Sigmoid colon (tissue), 7 donors: ENCODE measurements around the gene CEMP1. TPM values are rescaled to one million over a fixed set of nuclear protein-coding genes. Genes with fewer than 3 reads are reported as not detected.

Experiments
- DNase-seq: peaks from one replicate; pipeline ENCODE4 v3.0.0-alpha.2; 2019
- H3K27ac ChIP-seq, 4 donors: fragments of 200-600 bp; sonication (generic); one replicate each; pipeline ENCODE4 v1.5.1; 2016 to 2019; ENCODE audit warnings: mild to moderate bottlenecking in 1 of 4
- H3K27me3 ChIP-seq, 3 donors: fragments of 200-600 bp; sonication (generic); one replicate each; pipeline ENCODE4 v1.5.1; 2019; ENCODE audit warnings: mild to moderate bottlenecking in 1 of 3
- H3K36me3 ChIP-seq, 4 donors: fragments of 200-600 bp; sonication (generic); one replicate each; pipeline ENCODE4 v1.5.1; 2016 to 2019
- H3K4me1 ChIP-seq, 4 donors: fragments of 200-600 bp; sonication (generic); one replicate each; pipeline ENCODE4 v1.5.1; 2017 to 2019
- H3K4me3 ChIP-seq, 4 donors: fragments of 200-600 bp; sonication (generic); one replicate each; pipeline ENCODE4 v1.5.1; 2017 to 2019; ENCODE audit warnings: mild to moderate bottlenecking in 2 of 4, moderate library complexity in 1 of 4
- H3K9me3 ChIP-seq, 4 donors: fragments of 200-600 bp in 3 of 4; sonication (generic) in 3 of 4; one replicate each; pipeline versions ENCODE4 v1.5.1 to v1.6.1; 2013 to 2019
- CTCF ChIP-seq, 4 experiments: fragments of 450-650 bp in 3 of 4; fragments of 200-600 bp in 1 of 4; IDR thresholded peaks; one replicate each; pipeline ENCODE4 v1.5.1; 2016 to 2019; ENCODE audit warnings: antibody characterized with exemption in 4 of 4, mild to moderate bottlenecking in 3 of 4, moderate library complexity in 2 of 4
- EP300 ChIP-seq, 4 donors: sonication (generic); formaldehyde crosslinking; IDR thresholded peaks; one replicate each; pipeline ENCODE4 v1.6.1; 2017; ENCODE audit warnings: antibody characterized with exemption in 4 of 4
- POLR2A ChIP-seq, 2 donors: fragments of 450-650 bp; IDR thresholded peaks; one replicate each; pipeline ENCODE4 v1.6.1; 2016; ENCODE audit warnings: antibody characterized with exemption in 2 of 2, mild to moderate bottlenecking in 2 of 2, moderate library complexity in 2 of 2
- POLR2AphosphoS5 ChIP-seq, 4 donors: sonication (generic); formaldehyde crosslinking; IDR thresholded peaks; one replicate each; pipeline ENCODE4 v1.6.1; 2017; ENCODE audit warnings: antibody characterized with exemption in 4 of 4
- whole genome bisulfite sequencing, 2 donors: extraction: QIAGEN DNeasy Blood & Tissue Kit; methylation state at CpG; one replicate each; pipeline ENCODE4 v1.1.7; 2013; 5-methylcytosine and 5-hydroxymethylcytosine counted together
- intact Hi-C: fragments of 100-400 bp; cut with DNase I; formaldehyde crosslinking; loops from one replicate; pipeline ENCODE4 v1.15.1; 2023
- polyA plus RNA-seq, 3 donors: library from polyadenylated mRNA; stranded (reverse); fragments of 200-250 nt; gene quantifications; one replicate each; pipeline ENCODE4 v1.2.3, GENCODE V29; 2013
- total RNA-seq, 4 donors: library from RNA; depleted of rRNA; stranded (reverse); fragments of >200 nt; gene quantifications; one replicate each; pipeline ENCODE4 v1.1.0, GENCODE V29; 2016
- donor health status: healthy with polysubstance abuse.
- donor health status: Bipolar disorder and iron deficiency.
- donor health status: healthy.

Gene CEMP1
- total and polyA plus RNA-seq, 7 donors: 0.90 to 1.2 TPM; not detected in 5

DNA sequence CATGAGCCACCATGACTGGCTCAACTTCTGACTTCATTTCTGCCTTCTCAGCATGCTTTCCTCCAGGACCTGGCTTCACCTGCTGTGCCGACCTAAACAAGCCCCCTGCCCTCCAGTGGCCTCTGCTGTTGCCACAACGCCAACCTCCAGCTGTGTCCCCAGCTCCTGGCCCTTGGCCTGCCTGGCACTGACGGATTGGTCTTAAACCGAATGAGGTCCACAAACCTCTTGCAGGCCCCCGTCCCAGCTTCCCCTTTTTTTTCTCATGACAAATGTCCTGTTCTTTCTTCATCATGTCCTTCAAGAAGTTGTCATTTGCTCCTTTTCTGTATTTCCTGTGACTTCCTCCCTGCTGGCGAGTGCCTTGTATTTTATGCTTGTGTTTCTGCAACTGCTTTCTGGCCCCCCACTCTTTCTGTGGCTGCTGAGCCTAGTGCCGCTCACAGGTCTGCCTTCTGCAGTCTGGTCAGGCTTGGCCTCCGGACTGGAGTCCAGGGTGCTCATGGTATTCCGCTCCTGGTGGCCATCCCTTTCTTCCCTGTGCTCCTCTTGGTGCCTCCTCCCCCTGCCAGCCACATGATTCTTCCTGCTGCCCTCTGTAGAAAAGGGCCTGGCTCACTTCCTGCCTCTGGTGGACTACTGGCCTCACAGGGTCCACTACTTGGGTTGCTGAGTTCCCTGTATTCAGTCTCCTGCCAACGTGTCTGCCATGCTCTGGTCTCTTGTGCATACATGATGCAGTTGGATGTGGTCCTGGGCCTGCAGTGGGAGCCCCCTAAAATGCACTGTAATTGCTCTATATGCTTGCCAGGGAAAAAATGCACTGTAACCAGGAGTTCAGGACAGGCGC, 14.6 kb downstream of the CEMP1 start:
- WGBS, 2 donors: 59 to 61% methylated on average over 11 of the region's 11 CpGs
- H3K4me1 ChIP-seq: peaks cover 0 to 79% (median 76%) of the 10 kb centered on the region in 4 donors
- H3K9me3 ChIP-seq: no peaks in the 10 kb centered on the region
- intact Hi-C loops: no loop called here
- peak overlapping the region in 2 of 4 donors; percentile 25 to 99 for H3K4me3 ChIP-seq
- H3K36me3 ChIP-seq: no peaks in the 10 kb centered on the region
- H3K27me3 ChIP-seq: no peaks in the 10 kb centered on the region
- TF ChIP-seq CTCF (IDR thresholded peaks at IDR 0.05) (no peak), EP300 (IDR thresholded peaks at IDR 0.05) (no peak), POLR2A (IDR thresholded peaks at IDR 0.05) (no peak), POLR2AphosphoS5 (IDR thresholded peaks at IDR 0.05) (no peak)
- H3K27ac ChIP-seq: peak overlapping the region; percentile 97 to 99 (median 98)
- DNase-seq: no peak

DNA sequence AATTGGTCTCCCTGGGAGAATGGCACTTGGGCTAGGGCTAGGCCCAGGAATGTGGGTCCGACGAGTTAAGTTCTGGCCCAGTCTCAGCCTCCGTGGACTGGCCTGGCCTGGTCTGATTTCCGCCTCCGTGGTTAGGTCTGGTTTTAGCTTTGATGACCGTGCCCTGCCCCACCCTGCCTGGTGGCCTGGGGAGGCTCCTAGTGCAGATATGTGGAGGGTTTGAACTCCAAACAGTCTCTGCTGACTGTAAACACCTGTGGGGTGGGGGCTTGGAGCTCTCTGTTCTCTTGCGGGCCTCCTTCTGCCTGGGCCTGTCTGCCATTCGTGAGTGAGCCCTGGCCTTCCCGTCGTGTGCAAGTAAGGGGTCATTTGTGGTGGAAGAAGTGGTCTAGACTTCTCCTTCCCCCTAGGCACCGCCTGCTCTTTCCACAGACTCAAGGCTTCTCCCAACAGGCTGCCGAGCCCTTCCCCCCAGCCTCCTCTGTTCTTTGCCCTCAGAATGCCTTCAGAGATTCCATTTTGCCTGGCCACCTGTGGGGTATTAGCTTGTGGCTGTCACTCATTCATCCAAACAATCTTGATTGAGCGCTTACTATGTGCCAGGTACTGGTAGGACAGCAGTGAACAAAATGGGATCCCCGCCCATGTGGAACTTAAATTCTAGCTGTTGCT, 15.9 kb downstream of the CEMP1 start:
- Histone ChIP-seq H3K36me3 (no peaks in the 10 kb centered on the region), H3K27me3 (no peaks in the 10 kb centered on the region), H3K4me3 (peak overlapping the region; percentile 92 to 100 (median 100)), H3K27ac (peak overlapping the region; percentile 97 to 99 (median 98)), H3K9me3 (no peaks in the 10 kb centered on the region), H3K4me1 (peaks cover 0 to 77% (median 73%) of the 10 kb centered on the region in 4 donors)
- no peak for DNase-seq
- WGBS, 2 donors: 21 to 32% methylated on average over 14 of the region's 14 CpGs
- intact Hi-C loops: no loop called here
- no peak for TF ChIP-seq POLR2A (IDR thresholded peaks at IDR 0.05)
- TF ChIP-seq POLR2AphosphoS5 (IDR thresholded peaks at IDR 0.05): no peak
- TF ChIP-seq EP300 (IDR thresholded peaks at IDR 0.05): no peak
- no peak for TF ChIP-seq CTCF (IDR thresholded peaks at IDR 0.05)

DNA sequence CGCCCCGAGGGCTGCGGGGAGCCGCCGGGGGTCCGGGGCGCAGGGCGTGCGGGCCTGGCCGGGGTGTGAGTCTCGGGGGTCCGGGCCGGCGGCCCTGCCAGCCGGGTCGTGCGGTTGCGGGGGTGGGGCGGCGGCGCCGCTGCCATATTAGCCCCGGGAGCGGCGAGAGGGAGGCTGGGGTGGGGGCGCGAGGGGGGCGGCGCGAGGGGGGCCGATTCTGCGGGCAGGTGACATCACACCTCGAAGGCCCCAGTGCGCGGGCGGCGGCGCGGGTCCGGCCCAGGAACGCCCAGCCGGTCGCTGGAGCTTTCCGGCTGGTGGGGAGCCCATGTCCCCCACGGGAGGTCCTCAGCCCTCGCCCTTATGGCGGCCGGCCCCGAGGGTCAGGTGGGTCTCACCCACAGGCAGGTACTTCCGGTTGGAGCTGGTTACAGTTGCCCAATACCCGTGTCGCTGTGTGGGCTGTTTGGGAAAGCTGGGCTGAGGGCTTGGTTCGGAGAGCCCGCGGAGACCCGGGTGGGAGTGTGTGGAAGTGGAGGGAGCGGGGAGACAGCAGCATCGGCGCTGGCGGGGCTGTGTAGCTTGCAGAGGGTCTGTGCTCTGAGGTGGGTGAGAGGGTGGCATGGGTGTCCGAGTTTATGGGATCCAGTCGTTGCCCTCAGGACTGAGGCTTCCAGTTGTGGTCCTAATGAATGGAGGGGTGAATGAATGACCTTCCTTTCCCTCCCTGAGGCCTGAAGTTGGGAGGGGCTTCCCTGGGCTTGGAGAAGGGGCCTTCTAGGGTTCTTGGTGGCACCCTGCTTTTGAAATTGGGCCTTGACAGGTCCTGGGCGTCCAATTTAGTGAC, 16.7 kb downstream of the CEMP1 start:
- Histone ChIP-seq H3K36me3 (no peaks in the 10 kb centered on the region), H3K4me1 (peaks cover 0 to 73% (median 69%) of the 10 kb centered on the region in 4 donors), H3K27me3 (no peaks in the 10 kb centered on the region), H3K9me3 (no peaks in the 10 kb centered on the region), H3K4me3 (peak overlapping the region; percentile 92 to 100 (median 100)), H3K27ac (peak overlapping the region; percentile 97 to 99 (median 98))
- 0 to 1% methylated on average over 63 of the region's 63 CpGs for WGBS, 2 donors
- TF ChIP-seq CTCF (IDR thresholded peaks at IDR 0.05) (no peak), EP300 (IDR thresholded peaks at IDR 0.05) (no peak), POLR2A (IDR thresholded peaks at IDR 0.05) (no peak), POLR2AphosphoS5 (IDR thresholded peaks at IDR 0.05) (peak in 1 of 4 donors; percentile 11)
- intact Hi-C loops: loop anchor here (5.0 kb wide), 1 partner anchor 37 kb away; the partner anchor contains the start of gene TBC1D24
- DNase-seq: peak; percentile 77
